ENCODE measurements around the gene CHFR. TPM values are rescaled to one million over a fixed set of nuclear protein-coding genes. Genes with fewer than 3 reads are reported as not detected.

The CHFR gene
- total RNA-seq, 1 experiment from 2014 or later = 74.0 TPM

DNA sequence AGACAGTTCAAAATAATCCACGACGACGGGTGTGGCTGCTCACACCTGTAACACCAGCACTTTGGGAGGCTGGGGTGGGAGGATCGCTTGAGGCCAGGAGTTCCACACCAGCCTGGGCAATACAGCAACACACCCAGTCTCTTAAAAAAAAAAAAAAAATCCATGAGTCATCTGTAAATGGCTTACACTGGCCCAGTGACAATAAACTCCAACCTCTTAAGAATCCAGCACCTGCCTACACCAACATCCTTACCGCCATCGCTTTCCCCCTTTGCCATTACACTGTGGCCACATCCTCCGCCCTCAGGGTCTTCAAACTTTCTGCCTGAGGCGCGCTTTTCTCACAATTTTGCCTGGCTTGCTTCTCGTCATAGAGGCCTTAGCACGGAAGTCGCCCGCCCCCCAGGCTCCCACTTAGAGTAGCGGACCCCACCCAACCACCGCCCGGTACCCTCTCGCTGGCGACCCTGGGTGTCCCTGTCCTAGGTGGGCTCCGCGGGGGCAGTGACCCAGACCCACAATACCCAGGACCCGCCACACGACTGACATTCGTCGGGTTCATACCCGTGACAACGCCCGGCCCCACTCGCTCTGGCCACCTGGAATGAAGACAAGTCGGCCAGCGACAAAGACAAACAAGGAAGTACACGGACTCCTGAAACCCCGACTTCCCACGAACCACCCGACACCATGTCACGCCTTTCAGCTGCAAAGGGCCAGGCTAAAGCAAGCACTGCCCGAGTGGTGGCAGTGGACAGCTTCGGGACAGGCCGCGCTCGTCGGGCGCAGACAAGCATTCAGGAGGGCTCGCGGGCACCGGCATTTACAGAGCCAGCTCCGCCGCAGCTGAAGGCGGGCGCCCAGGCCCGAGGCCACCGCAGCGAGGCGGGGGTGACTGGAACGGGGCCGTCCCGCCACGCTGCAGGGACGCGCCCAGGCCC, 59.4 kb downstream of the CHFR start:
- ATAC-seq = peak; percentile 48
- Histone ChIP-seq H3K4me3 (ENCODE audit: low read depth in 2 of 2, low read length in 2 of 2) (peak overlapping the region; percentile 90 to 97), H3K27me3 (ENCODE audit: control insufficient read depth, insufficient read depth, low read length) (no peaks in the 10 kb centered on the region), H3K4me1 (ENCODE audit: control insufficient read depth, insufficient read depth, low read length) (peaks cover 7% of the 10 kb centered on the region), H3K27ac (ENCODE audit: low read length) (peak overlapping the region; percentile 94), H3K9me3 (ENCODE audit: control insufficient read depth, insufficient read depth, low read depth, low read length) (no peaks in the 10 kb centered on the region), H3K36me3 (ENCODE audit: control insufficient read depth, insufficient read depth, low read length) (peaks cover 6% of the 10 kb centered on the region)
- DNase-seq (ENCODE audit: low read depth, low spot score) = no peak
- intact Hi-C loops (cut with micrococcal nuclease; ENCODE audit: unreplicated experiment) = no loop called here
- TF ChIP-seq, protein P1, sequence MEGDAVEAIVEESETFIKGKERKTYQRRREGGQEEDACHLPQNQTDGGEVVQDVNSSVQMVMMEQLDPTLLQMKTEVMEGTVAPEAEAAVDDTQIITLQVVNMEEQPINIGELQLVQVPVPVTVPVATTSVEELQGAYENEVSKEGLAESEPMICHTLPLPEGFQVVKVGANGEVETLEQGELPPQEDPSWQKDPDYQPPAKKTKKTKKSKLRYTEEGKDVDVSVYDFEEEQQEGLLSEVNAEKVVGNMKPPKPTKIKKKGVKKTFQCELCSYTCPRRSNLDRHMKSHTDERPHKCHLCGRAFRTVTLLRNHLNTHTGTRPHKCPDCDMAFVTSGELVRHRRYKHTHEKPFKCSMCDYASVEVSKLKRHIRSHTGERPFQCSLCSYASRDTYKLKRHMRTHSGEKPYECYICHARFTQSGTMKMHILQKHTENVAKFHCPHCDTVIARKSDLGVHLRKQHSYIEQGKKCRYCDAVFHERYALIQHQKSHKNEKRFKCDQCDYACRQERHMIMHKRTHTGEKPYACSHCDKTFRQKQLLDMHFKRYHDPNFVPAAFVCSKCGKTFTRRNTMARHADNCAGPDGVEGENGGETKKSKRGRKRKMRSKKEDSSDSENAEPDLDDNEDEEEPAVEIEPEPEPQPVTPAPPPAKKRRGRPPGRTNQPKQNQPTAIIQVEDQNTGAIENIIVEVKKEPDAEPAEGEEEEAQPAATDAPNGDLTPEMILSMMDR (IDR thresholded peaks at IDR 0.05) = no peak
- no peak for TF ChIP-seq POLR2AphosphoS5 (IDR thresholded peaks at IDR 0.05; ENCODE audit: low read depth, low read length)
- TF ChIP-seq SIN3A (IDR thresholded peaks at IDR 0.05; ENCODE audit: borderline replicate concordance, insufficient read depth, low read depth, low read length) = no peak
- TF ChIP-seq, protein P2, sequence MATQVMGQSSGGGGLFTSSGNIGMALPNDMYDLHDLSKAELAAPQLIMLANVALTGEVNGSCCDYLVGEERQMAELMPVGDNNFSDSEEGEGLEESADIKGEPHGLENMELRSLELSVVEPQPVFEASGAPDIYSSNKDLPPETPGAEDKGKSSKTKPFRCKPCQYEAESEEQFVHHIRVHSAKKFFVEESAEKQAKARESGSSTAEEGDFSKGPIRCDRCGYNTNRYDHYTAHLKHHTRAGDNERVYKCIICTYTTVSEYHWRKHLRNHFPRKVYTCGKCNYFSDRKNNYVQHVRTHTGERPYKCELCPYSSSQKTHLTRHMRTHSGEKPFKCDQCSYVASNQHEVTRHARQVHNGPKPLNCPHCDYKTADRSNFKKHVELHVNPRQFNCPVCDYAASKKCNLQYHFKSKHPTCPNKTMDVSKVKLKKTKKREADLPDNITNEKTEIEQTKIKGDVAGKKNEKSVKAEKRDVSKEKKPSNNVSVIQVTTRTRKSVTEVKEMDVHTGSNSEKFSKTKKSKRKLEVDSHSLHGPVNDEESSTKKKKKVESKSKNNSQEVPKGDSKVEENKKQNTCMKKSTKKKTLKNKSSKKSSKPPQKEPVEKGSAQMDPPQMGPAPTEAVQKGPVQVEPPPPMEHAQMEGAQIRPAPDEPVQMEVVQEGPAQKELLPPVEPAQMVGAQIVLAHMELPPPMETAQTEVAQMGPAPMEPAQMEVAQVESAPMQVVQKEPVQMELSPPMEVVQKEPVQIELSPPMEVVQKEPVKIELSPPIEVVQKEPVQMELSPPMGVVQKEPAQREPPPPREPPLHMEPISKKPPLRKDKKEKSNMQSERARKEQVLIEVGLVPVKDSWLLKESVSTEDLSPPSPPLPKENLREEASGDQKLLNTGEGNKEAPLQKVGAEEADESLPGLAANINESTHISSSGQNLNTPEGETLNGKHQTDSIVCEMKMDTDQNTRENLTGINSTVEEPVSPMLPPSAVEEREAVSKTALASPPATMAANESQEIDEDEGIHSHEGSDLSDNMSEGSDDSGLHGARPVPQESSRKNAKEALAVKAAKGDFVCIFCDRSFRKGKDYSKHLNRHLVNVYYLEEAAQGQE (IDR thresholded peaks at IDR 0.05; ENCODE audit: insufficient read depth in 1 of 2, low read depth in 2 of 2, low read length in 1 of 2) = no peak
- TF ChIP-seq TCF7L2 (IDR thresholded peaks at IDR 0.05; ENCODE audit: low read depth, low read length) = no peak
- in situ Hi-C loops (cut with HindIII; ENCODE audit: low pct_unique_long_range_greater_than_20kb, low sequenced_read_pairs) = no loop called here
- ChIA-PET POLR2A (no interaction called here), CTCF (no interaction called here)
- TSS peak; percentile 75 for BruUV-seq (replicated peaks)

DNA sequence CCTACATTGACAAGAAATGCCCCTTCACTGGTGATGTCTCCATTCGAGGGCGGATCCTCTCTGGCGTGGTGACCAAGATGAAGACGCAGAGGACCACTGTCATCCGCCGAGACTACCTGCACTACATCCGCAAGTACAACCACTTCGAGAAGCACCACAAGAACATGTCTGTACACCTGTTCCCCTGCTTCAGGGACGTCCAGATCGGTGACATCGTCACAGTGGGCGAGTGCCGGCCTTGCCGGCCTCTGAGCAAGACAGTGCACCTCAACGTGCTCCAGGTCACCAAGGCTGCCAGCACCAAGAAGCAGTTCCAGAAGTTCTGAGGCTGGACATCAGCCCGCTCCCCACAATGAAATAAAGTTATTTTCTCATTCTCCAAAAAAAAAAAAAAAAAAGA, 61.5 kb downstream of the CHFR start:
- no peak overlapping the region for H3K27ac ChIP-seq (ENCODE audit: low read length)
- DNase-seq (ENCODE audit: low read depth, low spot score) (no peak), ATAC-seq (no peak)
- H3K36me3 ChIP-seq (ENCODE audit: control insufficient read depth, insufficient read depth, low read length) = peaks cover 10% of the 10 kb centered on the region
- H3K4me1 ChIP-seq (ENCODE audit: control insufficient read depth, insufficient read depth, low read length) = peaks cover 7% of the 10 kb centered on the region
- H3K9me3 ChIP-seq (ENCODE audit: control insufficient read depth, insufficient read depth, low read depth, low read length) = no peaks in the 10 kb centered on the region
- intact Hi-C loops (cut with micrococcal nuclease; ENCODE audit: unreplicated experiment) = no loop called here
- no TSS peak for BruUV-seq (replicated peaks)
- H3K27me3 ChIP-seq (ENCODE audit: control insufficient read depth, insufficient read depth, low read length) = no peaks in the 10 kb centered on the region
- TF ChIP-seq TCF7L2 (IDR thresholded peaks at IDR 0.05; ENCODE audit: low read depth, low read length) (no peak), SIN3A (IDR thresholded peaks at IDR 0.05; ENCODE audit: borderline replicate concordance, insufficient read depth, low read depth, low read length) (no peak), POLR2AphosphoS5 (IDR thresholded peaks at IDR 0.05; ENCODE audit: low read depth, low read length) (no peak)
- TF ChIP-seq, protein P2 (IDR thresholded peaks at IDR 0.05; ENCODE audit: insufficient read depth in 1 of 2, low read depth in 2 of 2, low read length in 1 of 2) = no peak
- TF ChIP-seq, protein P1 (IDR thresholded peaks at IDR 0.05) = no peak
- no peak overlapping the region for H3K4me3 ChIP-seq (ENCODE audit: low read depth in 2 of 2, low read length in 2 of 2)
- in situ Hi-C loops (cut with HindIII; ENCODE audit: low pct_unique_long_range_greater_than_20kb, low sequenced_read_pairs) = no loop called here
- ChIA-PET CTCF (interaction anchor here (0.6 kb wide), 1 partner anchor 16 kb away, joined by 3 read pairs; no protein-coding TSS in a partner anchor), POLR2A (no interaction called here)

All from Panc1 (cell line).